Nephron progenitor cell (in vitro differentiated cells): ENCODE measurements around the gene DPH7.
"Not testable (repeated sequence)": the region's sequence is repeated elsewhere in the genome, so short reads cannot be mapped to it uniquely, and the experiment has no call there.

ENCODE experiments used
- DNase-seq: peaks from one replicate; pipeline ENCODE4 v3.0.0; 2021
- H3K27ac Mint-ChIP-seq: 2 replicates; pipeline ENCODE4 v1.8.0; 2021; ENCODE audit warnings: mild to moderate bottlenecking, moderate library complexity, mixed read lengths
- H3K27me3 Mint-ChIP-seq: 2 replicates; pipeline ENCODE4 v1.8.0; 2021; ENCODE audit warnings: mild to moderate bottlenecking, low read depth, mixed read lengths; ENCODE audit not compliant: poor library complexity
- H3K36me3 Mint-ChIP-seq: 2 replicates; pipeline ENCODE4 v1.8.0; 2021; ENCODE audit warnings: low read depth, mixed read lengths
- H3K4me1 Mint-ChIP-seq: 2 replicates; pipeline ENCODE4 v1.8.0; 2021; ENCODE audit warnings: mixed read lengths
- H3K4me3 Mint-ChIP-seq: 2 replicates; pipeline ENCODE4 v1.8.0; 2021; ENCODE audit warnings: mild to moderate bottlenecking, moderate library complexity, mixed read lengths
- H3K9me3 Mint-ChIP-seq: 2 replicates; pipeline ENCODE4 v1.8.0; 2021; ENCODE audit warnings: mild to moderate bottlenecking, moderate library complexity, mixed read lengths
- CTCF ChIP-seq: fragments of 200-600 bp; sonication (generic); IDR thresholded peaks from 2 replicates; pipeline ENCODE4 v1.5.0; 2021; ENCODE audit warnings: antibody characterized with exemption

DPH7 gene

GRCh38 chr9:137521405-137521985, 57.2 kb downstream of the DPH7 start:
- H3K4me1 Mint-ChIP-seq, result peaks cover 8% of the 10 kb centered on the region
- H3K36me3 Mint-ChIP-seq, result no peaks in the 10 kb centered on the region
- H3K27me3 Mint-ChIP-seq, result peaks cover 14% of the 10 kb centered on the region
- no peak overlapping the region for H3K4me3 Mint-ChIP-seq
- no peak for TF ChIP-seq CTCF
- H3K9me3 Mint-ChIP-seq, result peaks cover 11% of the 10 kb centered on the region
- DNase-seq, result no peak
- H3K27ac Mint-ChIP-seq, result no peak overlapping the region

- peaks cover 8% of the 10 kb centered on the region for H3K4me1 Mint-ChIP-seq
- peaks cover 11% of the 10 kb centered on the region for H3K9me3 Mint-ChIP-seq
- peaks cover 10% of the 10 kb centered on the region for H3K27me3 Mint-ChIP-seq
- no peaks in the 10 kb centered on the region for H3K36me3 Mint-ChIP-seq
- no peak for TF ChIP-seq CTCF
- H3K4me3 Mint-ChIP-seq, result no peak overlapping the region
- no peak overlapping the region for H3K27ac Mint-ChIP-seq
- DNase-seq, result no peak
Measured at GRCh38 chr9:137520614-137521404, 57.9 kb downstream of the DPH7 start.

GRCh38 chr9:137519553-137519952, 59.2 kb downstream of the DPH7 start:
- no peak for TF ChIP-seq CTCF
- peaks cover 10% of the 10 kb centered on the region for H3K27me3 Mint-ChIP-seq
- no peak overlapping the region for H3K4me3 Mint-ChIP-seq
- H3K27ac Mint-ChIP-seq, result no peak overlapping the region
- H3K36me3 Mint-ChIP-seq, result no peaks in the 10 kb centered on the region
- no peaks in the 10 kb centered on the region for H3K4me1 Mint-ChIP-seq
- H3K9me3 Mint-ChIP-seq, result peaks cover 11% of the 10 kb centered on the region
- DNase-seq, result no peak

- H3K27ac Mint-ChIP-seq, H3K4me3 Mint-ChIP-seq, DNase-seq, H3K36me3 Mint-ChIP-seq, H3K4me1 Mint-ChIP-seq, H3K27me3 Mint-ChIP-seq: not testable (repeated sequence)
- H3K9me3 Mint-ChIP-seq, result peaks cover 11% of the 10 kb centered on the region
Measured at GRCh38 chr9:137518661-137519459, 59.9 kb downstream of the DPH7 start.

- Mint-ChIP-seq H3K4me3 (no peak overlapping the region), H3K36me3 (no peaks in the 10 kb centered on the region), H3K27me3 (peaks cover 5% of the 10 kb centered on the region), H3K27ac (no peak overlapping the region), H3K9me3 (peaks cover 18% of the 10 kb centered on the region), H3K4me1 (no peaks in the 10 kb centered on the region)
- DNase-seq, result no peak
- no peak for TF ChIP-seq CTCF
Measured at GRCh38 chr9:137516144-137516917, 62.4 kb downstream of the DPH7 start.

- DNase-seq, result no peak
- no peak for TF ChIP-seq CTCF
- Mint-ChIP-seq H3K4me1 (no peaks in the 10 kb centered on the region), H3K36me3 (no peaks in the 10 kb centered on the region), H3K4me3 (no peak overlapping the region), H3K27ac (no peak overlapping the region), H3K27me3 (peaks cover 4% of the 10 kb centered on the region), H3K9me3 (peaks cover 22% of the 10 kb centered on the region)
Measured at GRCh38 chr9:137515338-137515724, 63.4 kb downstream of the DPH7 start.
